PC-3 (cell line): ENCODE measurements around the gene PCDH9. TPM values are rescaled to one million over a fixed set of nuclear protein-coding genes. Genes with fewer than 3 reads are reported as not detected.

Source experiments
- ATAC-seq: fragments of 200-7000 bp; cut with Tn5 transposase; 2 replicates; pipeline ENCODE4 v1.9.1; 2020; ENCODE audit warnings: mild to moderate bottlenecking, moderate library complexity
- BruUV-seq: library from RNA; stranded (reverse); fragments of 400-500 nt; replicated peaks from 2 replicates; lab custom pipeline; 2021; lab: Mats Ljungman, UMichigan
- CTCF ChIA-PET: fragments of 300-600 bp; sonication (Branson Sonifier 250); formaldehyde crosslinking; loops from one replicate; lab custom pipeline; 2022; ENCODE audit warnings: antibody characterized with exemption; lab: Charles Lee
- POLR2A ChIA-PET: fragments of 300-600 bp; sonication (Branson Sonifier 250); formaldehyde crosslinking; loops from one replicate; lab custom pipeline; 2022; ENCODE audit warnings: antibody characterized with exemption; ENCODE audit not compliant: unreplicated experiment; lab: Charles Lee
- DNase-seq: peaks from one replicate; pipeline ENCODE4 v3.0.0-alpha.2; 2015
- H2AFZ ChIP-seq: fragments of 300-600 bp; sonication (generic); 2 replicates; pipeline ENCODE4 v1.6.0; 2016; ENCODE audit warnings: antibody characterized with exemption, low read length
- H3F3A ChIP-seq: fragments of 300-600 bp; sonication (generic); one replicate; pipeline ENCODE4 v1.6.0; 2017; ENCODE audit warnings: antibody characterized with exemption, low read length, control low read depth, mild to moderate bottlenecking; ENCODE audit not compliant: unreplicated experiment
- H3K27ac ChIP-seq: fragments of 300-600 bp; sonication (generic); 2 replicates; pipeline ENCODE4 v1.5.1; 2016; ENCODE audit warnings: mild to moderate bottlenecking, low read length
- H3K27me3 ChIP-seq: fragments of 300-600 bp; sonication (generic); 2 replicates; pipeline ENCODE4 v1.6.1; 2016; ENCODE audit warnings: low read length, mixed read lengths
- H3K36me3 ChIP-seq: fragments of 300-600 bp; sonication (generic); 2 replicates; pipeline ENCODE4 v1.6.1; 2016; ENCODE audit warnings: low read depth, mixed run types, low read length, mixed read lengths
- H3K4me1 ChIP-seq: fragments of 300-600 bp; sonication (generic); 2 replicates; pipeline ENCODE4 v1.5.1; 2016; ENCODE audit warnings: low read length; ENCODE audit not compliant: insufficient read depth
- H3K4me2 ChIP-seq: fragments of 300-600 bp; sonication (generic); 2 replicates; pipeline ENCODE4 v1.6.0; 2016; ENCODE audit warnings: low read length
- H3K4me3 ChIP-seq: fragments of 300-600 bp; sonication (generic); 2 replicates; pipeline ENCODE4 v1.5.1; 2016; ENCODE audit warnings: mild to moderate bottlenecking, low read length, mixed read lengths
- H3K79me2 ChIP-seq: fragments of 300-600 bp; sonication (generic); 2 replicates; pipeline ENCODE4 v1.6.1; 2017; ENCODE audit warnings: low read length, mixed read lengths
- H3K9ac ChIP-seq: fragments of 300-600 bp; sonication (generic); 2 replicates; pipeline ENCODE4 v1.6.0; 2016; ENCODE audit warnings: mild to moderate bottlenecking, low read length
- H3K9me2 ChIP-seq: fragments of 300-600 bp; sonication (generic); replicated peaks from 2 replicates; pipeline ENCODE4 v1.6.1; 2016; ENCODE audit warnings: mixed run types, low read length, mixed read lengths
- H3K9me3 ChIP-seq: fragments of 300-600 bp; sonication (generic); 2 replicates; pipeline ENCODE4 v1.6.1; 2016; ENCODE audit warnings: low read length, mixed read lengths
- H4K20me1 ChIP-seq: fragments of 300-600 bp; sonication (generic); 2 replicates; pipeline ENCODE4 v1.6.1; 2016; ENCODE audit warnings: low read length, mixed read lengths
- CTCF ChIP-seq: fragments of 300-600 bp; sonication (generic); conservative IDR thresholded peaks from 2 replicates; pipeline ENCODE4 v1.5.1; 2017; ENCODE audit warnings: antibody characterized with exemption, low read depth, mild to moderate bottlenecking, low read length
- EZH2 ChIP-seq: fragments of 300-600 bp; sonication (generic); IDR thresholded peaks from one replicate; pipeline ENCODE4 v1.6.1; 2017; ENCODE audit warnings: antibody characterized with exemption, mild to moderate bottlenecking, low read length; ENCODE audit not compliant: unreplicated experiment
- EZH2phosphoT487 ChIP-seq: fragments of 300-600 bp; sonication (generic); IDR thresholded peaks from 2 replicates; pipeline ENCODE4 v1.6.1; 2018; ENCODE audit warnings: mild to moderate bottlenecking, antibody characterized with exemption, low read length, borderline replicate concordance
- intact Hi-C: fragments of 100-400 bp; cut with micrococcal nuclease; formaldehyde crosslinking; loops from 2 replicates; pipeline ENCODE4 v1.9.0; 2023
- total RNA-seq: library from RNA; depleted of rRNA; stranded (reverse); fragments of >200 nt; gene quantifications from 2 replicates; pipeline ENCODE4 v1.2.3, GENCODE V29; 2014

Gene PCDH9
- total RNA-seq, 1 experiment from 2014 or later = 0.98 TPM

DNA sequence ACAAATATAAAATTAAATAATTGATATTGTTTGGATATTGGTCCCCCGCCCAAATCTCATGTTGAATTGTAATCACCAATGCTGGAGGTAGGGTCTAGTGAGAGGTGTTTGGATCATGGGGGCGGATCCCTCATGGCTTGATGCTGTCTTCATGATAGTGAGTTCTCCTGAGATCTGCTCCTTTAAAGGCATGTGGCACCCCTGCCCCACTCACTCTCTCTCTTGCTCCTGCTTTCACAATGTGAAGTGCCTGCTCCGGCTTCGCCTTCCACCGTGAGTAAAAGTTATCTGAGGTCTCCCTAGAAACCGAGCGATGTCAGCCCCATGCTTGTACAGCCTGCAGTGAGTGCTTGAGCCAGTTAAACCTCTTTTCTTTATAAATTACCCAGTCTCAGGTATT, 248.2 kb downstream of the PCDH9 start:
- ChIA-PET POLR2A (no interaction called here), CTCF (no interaction called here)
- Histone ChIP-seq H3K27ac (no peak overlapping the region), H3K9me3 (no peaks in the 10 kb centered on the region), H3K36me3 (no peaks in the 10 kb centered on the region), H3F3A (no peaks in the 10 kb centered on the region), H3K4me1 (no peaks in the 10 kb centered on the region), H4K20me1 (no peaks in the 10 kb centered on the region), H3K4me3 (no peak overlapping the region), H3K27me3 (no peaks in the 10 kb centered on the region), H3K4me2 (no peak overlapping the region), H3K9me2 (no peaks in the 10 kb centered on the region), H2AFZ (no peak overlapping the region), H3K79me2 (no peaks in the 10 kb centered on the region), H3K9ac (no peak overlapping the region)
- intact Hi-C loops = no loop called here
- ATAC-seq = no peak
- BruUV-seq = no TSS peak
- no peak for DNase-seq
- TF ChIP-seq EZH2phosphoT487 (no peak), EZH2 (no peak), CTCF (no peak)

DNA sequence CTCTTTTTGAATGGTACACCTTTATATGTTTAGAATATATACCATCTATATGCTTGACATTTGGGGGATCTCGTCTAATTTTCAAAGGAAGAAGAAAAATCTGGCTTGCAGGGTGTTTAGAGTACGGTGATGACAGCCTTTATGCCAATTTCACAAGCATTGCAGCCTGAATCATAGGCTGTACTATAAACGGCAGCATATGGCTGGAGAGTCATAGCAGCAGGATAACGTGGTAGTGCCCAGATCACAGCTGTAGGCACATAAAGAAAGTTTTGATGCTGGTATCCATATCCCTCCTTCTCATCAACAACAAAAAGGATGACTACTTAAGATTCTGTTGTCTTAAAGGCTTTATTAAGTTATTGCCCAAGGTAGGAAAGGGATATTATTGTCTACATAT, 253.0 kb downstream of the PCDH9 start:
- TF ChIP-seq CTCF = no peak
- Histone ChIP-seq H3K79me2 (no peaks in the 10 kb centered on the region), H3K36me3 (no peaks in the 10 kb centered on the region), H3K4me3 (no peak overlapping the region), H3K4me2 (no peak overlapping the region), H2AFZ (no peak overlapping the region), H3K9ac (no peak overlapping the region), H3K4me1 (no peaks in the 10 kb centered on the region), H3K9me3 (no peaks in the 10 kb centered on the region), H4K20me1 (no peaks in the 10 kb centered on the region), H3K9me2 (no peaks in the 10 kb centered on the region), H3K27ac (no peak overlapping the region), H3K27me3 (no peaks in the 10 kb centered on the region), H3F3A (no peaks in the 10 kb centered on the region)
- POLR2A ChIA-PET = no interaction called here
- DNase-seq (no peak), ATAC-seq (no peak)
- CTCF ChIA-PET = no interaction called here
- no TSS peak for BruUV-seq
- intact Hi-C loops = no loop called here

GRCh38 chr13:66974889-66975288, 255.2 kb downstream of the PCDH9 start:
- no peaks in the 10 kb centered on the region for H3K27me3 ChIP-seq
- TF ChIP-seq CTCF = no peak
- TF ChIP-seq EZH2 = no peak
- TF ChIP-seq EZH2phosphoT487 = no peak
- H3K9me2 ChIP-seq = no peaks in the 10 kb centered on the region
- no peak overlapping the region for H3K4me3 ChIP-seq
- no peaks in the 10 kb centered on the region for H4K20me1 ChIP-seq
- H3F3A ChIP-seq = no peaks in the 10 kb centered on the region
- BruUV-seq = no TSS peak
- no peaks in the 10 kb centered on the region for H3K79me2 ChIP-seq
- ChIA-PET POLR2A (no interaction called here), CTCF (no interaction called here)
- no peak overlapping the region for H2AFZ ChIP-seq
- no peaks in the 10 kb centered on the region for H3K9me3 ChIP-seq
- no peaks in the 10 kb centered on the region for H3K36me3 ChIP-seq
- no peaks in the 10 kb centered on the region for H3K4me1 ChIP-seq
- intact Hi-C loops = no loop called here
- ATAC-seq = peak; percentile 27; the same call in 1 of the 2 replicates
- no peak overlapping the region for H3K4me2 ChIP-seq
- no peak overlapping the region for H3K9ac ChIP-seq
- no peak for DNase-seq
- H3K27ac ChIP-seq = no peak overlapping the region
